Activated CD8-positive, alpha-beta memory T cell treated with anti-CD3 and anti-CD28 coated beads, Interleukin-2, amount 50 U/mL, for 24 hours (primary cell): ENCODE measurements around the gene PCDHAC1.
"Not testable (repeated sequence)": the region's sequence is repeated elsewhere in the genome, so short reads cannot be mapped to it uniquely, and the experiment has no call there.

Source experiments
- DNase-seq: peaks from one replicate; pipeline ENCODE4 v3.0.0-alpha.2; 2020; ENCODE audit errors: extremely low read depth

The PCDHAC1 gene, protein sequence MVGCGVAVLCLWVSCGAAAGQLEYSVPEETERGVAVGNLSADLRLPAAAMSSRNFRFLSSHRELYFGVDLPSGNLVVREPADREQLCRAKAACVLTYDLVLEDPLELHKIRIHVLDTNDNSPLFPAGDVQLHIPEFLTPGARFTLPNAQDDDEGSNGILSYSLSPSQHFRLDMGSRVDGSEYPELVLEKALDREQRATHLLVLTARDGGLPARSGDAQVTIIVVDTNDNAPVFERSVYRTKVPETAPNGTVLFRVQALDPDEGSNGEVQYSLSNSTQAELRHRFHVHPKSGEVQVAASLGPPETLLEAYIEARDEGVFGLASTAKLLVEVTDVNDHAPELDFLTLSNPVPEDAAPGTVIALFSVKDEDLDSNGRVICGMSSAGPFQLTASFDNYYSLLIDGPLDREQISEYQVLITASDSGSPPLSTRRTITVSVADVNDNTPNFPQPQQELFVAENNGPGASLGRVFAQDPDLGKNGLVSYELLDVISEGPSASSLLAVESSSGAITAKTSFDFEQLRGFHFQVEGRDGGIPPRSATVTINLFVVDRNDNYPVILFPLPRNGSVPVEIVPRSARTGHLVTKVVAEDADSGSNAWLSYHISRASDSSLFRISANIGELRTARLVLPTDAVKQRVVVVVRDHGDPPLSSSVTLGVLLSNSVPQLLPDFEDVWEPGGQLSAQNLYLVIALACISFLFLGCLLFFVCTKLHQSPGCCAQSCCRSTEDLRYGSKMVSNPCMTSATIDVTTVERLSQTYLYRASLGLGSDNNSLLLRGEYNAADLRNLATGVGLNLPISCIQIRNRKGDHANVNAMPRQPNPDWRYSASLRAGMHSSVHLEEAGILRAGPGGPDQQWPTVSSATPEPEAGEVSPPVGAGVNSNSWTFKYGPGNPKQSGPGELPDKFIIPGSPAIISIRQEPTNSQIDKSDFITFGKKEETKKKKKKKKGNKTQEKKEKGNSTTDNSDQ

DNA sequence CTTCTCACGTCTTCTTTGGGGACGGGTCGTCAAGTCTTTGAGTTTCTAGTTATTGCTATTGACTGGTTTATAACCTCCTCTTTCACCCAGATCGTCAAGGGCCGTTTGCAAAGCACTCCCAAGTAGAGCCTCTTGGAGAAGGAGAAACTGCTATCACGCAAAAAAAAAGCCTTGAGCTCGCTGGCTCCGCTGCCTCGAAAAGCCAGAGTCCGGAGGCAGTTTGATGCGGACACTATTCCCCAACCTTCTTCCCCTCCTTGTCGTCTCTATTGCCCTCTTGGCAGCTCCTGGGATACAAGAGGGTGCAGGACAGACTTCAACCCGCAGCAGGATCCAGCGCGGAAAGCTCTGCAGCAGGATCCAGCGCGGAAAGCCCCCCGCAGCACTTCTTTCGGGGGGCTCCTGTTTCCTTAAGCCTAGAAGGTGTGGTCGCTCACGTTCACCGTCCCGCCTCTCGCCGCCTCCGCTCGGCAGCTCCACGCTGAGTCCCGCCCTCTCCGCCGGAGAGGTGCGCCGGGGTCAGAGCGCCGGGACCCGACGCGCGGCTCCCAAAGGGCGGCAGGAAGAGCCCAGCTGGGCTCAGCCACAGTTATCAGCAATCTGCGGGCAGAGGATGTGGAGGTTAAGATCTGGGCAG lies at the start of gene PCDHAC1:
Gene PCDHAC1, plus strand, starts transcription at position 494 of the 637 bp plus-strand sequence. CDS start 594 bp downstream, outside the sequence.
- DNase-seq = no peak

DNA sequence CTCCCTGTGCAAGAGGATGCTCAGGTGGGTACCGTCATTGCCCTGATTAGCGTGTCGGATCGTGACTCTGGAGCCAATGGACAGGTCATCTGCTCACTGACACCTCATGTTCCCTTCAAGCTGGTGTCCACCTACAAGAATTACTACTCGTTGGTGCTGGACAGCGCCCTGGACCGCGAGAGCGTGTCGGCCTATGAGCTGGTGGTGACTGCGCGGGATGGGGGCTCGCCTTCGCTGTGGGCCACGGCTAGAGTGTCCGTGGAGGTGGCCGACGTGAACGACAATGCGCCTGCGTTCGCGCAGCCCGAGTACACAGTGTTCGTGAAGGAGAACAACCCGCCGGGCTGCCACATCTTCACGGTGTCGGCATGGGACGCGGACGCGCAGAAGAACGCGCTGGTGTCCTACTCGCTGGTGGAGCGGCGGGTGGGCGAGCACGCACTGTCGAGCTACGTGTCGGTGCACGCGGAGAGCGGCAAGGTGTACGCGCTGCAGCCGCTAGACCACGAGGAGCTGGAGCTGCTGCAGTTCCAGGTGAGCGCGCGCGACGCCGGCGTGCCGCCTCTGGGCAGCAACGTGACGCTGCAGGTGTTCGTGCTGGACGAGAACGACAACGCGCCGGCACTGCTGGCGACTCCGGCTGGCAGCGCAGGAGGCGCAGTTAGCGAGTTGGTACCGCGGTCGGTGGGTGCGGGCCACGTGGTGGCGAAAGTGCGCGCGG lies 49.4 kb upstream of the PCDHAC1 start:
- not testable (repeated sequence) for DNase-seq

DNA sequence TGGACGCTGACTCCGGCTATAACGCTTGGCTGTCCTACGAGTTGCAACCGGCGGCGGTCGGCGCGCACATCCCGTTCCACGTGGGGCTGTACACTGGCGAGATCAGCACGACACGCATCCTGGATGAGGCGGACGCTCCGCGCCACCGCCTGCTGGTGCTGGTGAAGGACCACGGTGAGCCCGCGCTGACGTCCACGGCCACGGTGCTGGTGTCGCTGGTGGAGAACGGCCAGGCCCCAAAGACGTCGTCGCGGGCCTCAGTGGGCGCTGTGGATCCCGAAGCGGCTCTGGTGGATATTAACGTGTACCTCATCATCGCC lies 48.9 kb upstream of the PCDHAC1 start:
- DNase-seq = no peak

DNA sequence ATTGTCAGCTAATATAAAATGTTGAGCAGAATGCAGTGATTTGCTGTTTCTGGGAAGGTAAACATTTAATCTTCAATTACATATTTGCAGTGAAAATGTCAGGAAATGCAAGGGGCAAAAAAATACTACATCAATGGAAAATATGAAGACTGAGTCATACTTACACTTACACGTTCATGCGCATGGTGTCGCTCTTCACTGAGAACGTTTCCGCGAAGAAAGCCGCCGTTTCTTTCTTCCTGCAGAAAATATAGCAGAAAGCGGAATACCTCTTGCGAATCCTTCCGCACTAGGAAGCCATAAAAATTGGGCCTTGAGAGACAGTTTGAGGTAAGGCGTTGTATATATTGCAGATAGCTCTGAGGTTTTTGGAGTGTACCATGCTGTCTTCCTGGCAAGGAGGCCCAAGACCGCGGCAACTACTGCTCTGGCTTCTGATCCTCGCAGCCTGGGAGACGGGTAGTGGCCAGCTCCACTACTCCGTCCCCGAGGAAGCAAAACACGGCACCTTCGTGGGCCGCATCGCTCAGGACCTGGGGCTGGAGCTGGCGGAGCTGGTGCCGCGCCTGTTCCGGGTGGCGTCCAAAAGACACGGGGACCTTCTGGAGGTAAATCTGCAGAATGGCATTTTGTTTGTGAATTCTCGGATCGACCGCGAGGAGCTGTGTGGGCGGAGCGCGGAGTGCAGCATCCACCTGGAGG lies 44.1 kb upstream of the PCDHAC1 start, which contains the start of gene PCDHA13:
Gene PCDHA13, plus strand, starts transcription at position 236 of the 702 bp plus-strand sequence. Its CDS starts 145 bp downstream, at position 381.
- no peak for DNase-seq

DNA sequence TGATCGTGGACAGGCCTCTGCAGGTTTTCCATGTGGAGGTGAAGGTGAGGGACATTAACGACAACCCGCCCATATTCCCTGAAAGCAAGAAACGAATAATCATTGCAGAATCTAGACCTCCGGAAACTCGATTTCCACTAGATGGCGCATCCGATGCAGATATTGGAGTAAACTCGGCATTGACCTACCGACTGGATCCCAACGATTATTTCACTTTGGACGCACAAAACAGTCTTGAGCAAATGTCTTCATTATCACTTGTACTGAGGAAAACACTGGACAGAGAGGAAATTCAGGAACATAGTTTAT lies 43.6 kb upstream of the PCDHAC1 start:
- no peak for DNase-seq

DNA sequence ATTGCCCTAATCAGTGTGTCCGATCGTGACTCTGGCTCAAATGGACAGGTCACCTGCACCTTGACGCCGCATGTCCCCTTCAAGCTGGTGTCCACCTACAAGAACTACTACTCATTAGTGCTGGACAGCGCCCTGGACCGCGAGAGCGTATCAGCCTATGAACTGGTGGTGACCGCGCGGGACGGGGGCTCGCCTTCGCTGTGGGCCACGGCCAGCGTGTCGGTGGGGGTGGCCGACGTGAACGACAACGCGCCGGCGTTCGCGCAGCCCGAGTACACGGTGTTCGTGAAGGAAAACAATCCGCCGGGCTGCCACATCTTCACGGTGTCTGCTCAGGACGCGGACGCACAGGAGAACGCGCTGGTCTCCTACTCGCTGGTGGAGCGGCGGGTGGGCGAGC lies 42.7 kb upstream of the PCDHAC1 start:
- no peak for DNase-seq

DNA sequence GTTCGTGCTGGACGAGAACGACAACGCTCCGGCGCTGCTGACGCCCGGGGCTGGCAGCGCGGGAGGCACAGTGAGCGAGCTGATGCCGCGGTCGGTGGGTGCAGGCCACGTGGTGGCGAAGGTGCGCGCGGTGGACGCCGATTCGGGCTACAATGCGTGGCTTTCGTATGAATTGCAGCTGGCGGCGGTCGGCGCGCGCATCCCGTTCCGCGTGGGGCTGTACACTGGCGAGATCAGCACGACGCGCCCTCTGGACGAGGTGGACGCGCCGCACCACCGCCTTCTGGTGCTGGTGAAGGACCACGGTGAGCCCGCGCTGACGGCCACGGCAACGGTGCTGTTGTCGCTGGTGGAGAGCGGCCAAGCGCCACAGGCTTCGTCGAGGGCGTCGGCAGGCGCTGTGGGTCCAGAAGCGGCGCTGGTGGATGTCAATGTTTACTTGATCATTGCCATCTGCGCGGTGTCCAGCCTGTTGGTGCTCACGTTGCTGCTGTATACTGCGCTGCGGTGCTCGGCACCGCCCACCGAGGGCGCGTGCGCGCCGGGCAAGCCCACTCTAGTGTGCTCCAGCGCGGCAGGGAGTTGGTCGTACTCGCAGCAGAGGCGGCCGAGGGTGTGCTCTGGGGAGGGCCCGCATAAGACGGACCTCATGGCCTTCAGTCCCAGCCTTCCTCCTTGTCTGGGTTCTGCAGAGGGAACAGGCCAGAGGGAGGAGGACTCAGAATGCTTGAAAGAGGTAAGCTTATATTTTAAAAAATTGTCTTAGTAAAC lies 42.0 kb upstream of the PCDHAC1 start:
- DNase-seq = no peak

DNA sequence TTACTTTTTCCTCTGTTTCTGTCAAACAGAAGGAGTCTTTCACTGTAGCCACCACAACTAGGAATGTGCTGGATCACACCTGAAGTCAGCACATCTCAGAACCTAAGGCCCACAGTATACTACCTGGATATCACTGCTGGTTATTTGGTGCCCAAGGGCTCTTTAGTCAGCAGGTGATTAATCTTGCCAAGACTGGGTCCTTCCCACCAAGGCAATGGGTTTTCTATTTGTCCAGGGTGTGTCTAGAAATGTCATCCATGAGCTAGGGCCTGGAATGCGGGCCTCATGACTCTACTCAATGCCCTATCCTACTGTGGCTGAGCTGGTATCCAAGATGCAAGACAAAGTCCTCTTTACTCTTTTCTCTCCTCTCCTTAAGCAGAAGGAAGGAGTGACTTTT lies 9.8 kb upstream of the PCDHAC1 start:
- DNase-seq = no peak

DNA sequence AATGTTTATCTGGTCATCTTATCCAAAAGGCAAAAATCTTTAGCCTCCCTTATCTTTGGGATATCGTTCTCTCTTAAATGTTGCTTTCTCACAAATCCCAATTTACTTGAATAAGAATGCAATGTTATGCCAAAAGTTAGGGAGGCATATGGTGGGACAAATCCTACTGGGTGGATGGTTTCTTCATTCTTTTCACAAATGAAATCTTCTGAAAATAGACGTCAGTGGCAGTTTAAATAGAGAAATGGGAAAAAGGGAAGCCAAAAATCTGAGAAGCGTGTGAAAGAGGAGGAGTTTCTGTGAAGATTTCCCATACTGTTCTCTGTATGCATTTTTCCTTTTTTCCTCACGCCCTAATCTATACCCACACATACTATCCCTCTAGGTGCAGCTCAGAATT lies 2.5 kb upstream of the PCDHAC1 start:
- DNase-seq = no peak

DNA sequence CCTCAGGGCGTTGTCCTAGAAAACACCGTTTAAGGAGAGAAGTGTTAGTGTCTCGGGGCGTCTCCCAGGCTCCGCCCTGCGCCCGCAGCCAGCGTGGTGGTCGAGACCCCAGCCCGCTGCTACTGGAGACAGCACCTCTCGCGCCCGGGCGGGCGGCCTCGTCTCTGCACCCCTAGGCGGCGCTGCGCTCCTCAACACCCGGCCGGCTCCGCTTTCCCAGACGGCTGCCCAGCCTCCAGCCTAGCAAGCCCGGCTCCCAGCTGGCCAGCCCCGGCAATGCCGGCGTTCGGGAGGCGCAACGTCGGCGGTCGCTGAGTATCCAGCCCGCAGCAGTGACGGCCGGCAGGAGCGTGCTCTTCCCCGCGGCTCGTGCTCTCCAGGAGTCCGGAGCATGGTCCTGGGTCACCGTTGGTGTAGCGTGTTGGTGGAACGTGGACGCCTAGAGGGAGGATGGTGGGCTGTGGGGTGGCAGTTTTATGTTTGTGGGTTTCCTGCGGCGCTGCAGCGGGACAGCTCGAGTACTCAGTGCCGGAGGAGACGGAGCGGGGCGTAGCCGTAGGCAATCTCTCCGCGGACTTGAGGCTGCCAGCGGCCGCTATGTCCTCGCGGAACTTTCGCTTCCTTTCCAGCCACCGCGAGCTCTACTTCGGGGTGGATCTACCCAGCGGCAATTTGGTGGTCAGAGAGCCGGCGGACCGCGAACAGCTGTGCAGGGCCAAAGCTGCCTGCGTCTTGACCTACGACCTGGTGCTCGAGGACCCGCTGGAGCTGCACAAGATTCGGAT lies 536 bp downstream of the PCDHAC1 start:
- DNase-seq = no peak

DNA sequence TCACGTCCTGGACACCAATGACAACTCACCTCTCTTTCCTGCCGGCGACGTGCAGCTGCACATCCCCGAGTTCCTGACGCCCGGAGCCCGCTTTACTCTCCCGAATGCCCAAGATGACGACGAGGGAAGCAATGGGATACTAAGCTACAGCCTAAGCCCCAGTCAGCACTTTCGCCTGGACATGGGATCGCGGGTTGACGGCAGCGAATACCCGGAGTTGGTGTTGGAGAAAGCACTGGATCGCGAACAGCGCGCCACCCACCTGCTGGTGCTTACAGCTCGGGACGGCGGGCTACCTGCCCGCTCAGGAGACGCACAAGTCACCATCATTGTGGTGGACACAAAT lies 1.1 kb downstream of the PCDHAC1 start:
- DNase-seq = no peak

DNA sequence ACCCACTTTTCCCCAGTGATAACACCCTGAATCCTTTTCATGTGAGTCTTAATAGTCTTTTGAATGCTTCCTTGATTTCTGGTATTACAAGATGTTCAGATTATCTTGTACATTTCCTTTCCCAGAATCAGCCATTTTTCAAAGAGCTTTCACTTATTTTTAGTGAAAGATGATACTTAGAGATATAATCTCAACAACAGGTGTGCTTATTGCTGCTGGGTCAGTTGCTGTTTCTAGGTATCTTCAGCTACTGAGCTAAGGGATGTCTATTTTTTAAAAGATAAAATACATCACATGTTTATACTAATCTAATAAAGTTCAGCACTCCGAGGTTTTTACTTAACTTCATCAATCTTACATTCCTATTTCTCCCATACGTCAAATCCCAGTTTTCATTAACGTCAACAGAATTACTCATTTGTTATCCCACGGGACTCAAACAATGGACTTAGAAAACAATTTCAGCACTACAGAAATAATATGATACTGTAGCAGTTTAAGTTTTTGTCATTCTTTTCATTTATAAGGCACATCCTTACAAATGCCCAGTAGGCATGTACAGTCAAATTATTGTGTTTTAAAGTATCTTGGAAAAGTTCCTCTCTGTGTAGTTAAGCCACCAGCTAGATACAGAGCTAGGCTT lies 9.0 kb downstream of the PCDHAC1 start:
- no peak for DNase-seq

DNA sequence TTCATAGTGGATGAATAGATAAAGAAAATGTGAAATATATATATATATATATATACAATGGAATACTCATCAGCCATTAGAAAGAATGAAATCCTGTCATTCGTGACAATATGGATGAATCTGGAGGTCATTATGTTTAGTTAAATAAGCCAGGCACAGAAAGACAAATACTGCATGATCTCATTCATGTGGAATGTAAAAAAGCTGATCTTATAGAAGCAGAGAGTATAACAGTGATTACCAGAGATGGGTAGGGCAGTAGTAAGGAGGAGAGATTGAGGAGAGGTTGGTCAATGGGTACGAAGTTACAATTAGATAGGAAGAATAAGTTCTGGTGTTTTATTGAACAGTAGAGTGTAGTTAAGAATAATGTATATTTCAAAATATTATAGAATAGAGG lies 20.5 kb downstream of the PCDHAC1 start:
- DNase-seq = no peak

DNA sequence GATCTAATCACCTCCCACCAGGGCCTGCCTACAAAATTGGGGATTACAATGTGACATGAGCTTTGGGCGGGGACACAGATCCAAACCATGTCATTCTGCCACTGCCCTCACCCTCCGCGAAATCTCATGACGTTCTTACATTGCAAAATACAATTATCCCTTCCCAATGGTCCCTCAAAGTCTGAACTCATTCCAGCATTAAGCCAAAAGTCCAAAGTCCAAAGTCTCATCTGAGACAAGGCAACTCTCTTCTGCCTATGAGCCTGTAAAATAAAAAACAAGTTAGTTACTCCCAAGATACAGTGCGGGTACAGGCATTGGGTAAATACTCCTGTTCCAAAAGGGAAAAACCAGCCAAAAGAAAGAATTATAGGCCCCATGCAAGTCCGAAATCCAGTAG lies 25.5 kb downstream of the PCDHAC1 start:
- no peak for DNase-seq

DNA sequence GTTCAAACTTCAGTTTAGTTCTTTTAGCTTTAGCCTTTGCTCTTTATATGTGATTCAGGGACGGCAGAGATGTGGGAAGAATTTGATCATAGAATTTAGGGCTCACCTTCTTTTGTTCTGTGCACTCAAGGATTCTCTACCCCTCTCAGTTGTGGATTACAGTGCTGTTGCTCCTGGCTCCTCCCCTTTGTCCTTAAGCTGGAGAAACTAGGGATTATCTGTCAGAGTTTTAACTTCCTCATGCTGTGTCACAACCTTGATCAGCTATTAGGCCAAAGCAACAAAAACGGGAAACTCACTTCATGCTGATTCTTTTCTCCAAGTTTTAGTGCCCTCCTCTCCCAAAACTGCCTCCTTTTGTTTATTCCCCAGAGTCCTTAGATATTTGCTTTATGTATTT lies 27.1 kb downstream of the PCDHAC1 start:
- no peak for DNase-seq

DNA sequence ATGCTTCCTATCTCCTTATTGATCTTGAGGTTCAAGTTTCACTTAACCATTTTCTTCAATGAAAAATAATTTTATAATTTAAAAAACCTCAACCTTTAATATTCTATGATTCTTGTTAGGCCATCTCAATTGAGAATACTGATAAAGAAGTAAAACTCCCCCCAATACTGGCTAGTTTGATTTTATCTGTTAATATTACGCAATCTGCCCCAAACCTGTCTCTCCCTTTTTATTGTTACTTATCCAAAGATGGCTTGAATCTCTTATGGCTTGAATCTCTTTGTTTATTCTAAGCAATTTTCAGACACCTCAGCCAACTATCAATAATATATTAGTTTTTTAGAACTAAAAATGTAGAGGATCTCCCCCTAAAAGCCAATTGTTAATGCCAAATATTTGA lies 36.1 kb downstream of the PCDHAC1 start:
- DNase-seq = no peak

DNA sequence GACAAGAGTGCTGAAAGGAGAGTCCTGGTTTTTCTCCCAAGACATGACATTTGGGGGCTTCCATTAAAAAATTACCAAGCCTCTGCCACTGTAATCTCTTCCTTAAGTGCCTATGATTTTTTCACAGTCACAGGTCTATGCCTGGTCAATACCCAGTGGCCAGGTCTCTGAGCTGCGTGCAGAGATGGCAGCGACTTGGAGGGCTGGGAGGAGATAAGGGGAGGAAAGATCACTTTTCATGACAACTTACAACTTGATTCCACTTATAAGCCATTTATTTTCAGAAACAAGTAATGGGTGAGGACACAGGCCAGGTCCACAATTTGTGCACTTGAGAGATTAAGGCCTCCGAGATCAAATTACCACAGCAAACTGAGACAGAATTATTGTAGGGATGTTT lies 38.3 kb downstream of the PCDHAC1 start:
- no peak for DNase-seq

DNA sequence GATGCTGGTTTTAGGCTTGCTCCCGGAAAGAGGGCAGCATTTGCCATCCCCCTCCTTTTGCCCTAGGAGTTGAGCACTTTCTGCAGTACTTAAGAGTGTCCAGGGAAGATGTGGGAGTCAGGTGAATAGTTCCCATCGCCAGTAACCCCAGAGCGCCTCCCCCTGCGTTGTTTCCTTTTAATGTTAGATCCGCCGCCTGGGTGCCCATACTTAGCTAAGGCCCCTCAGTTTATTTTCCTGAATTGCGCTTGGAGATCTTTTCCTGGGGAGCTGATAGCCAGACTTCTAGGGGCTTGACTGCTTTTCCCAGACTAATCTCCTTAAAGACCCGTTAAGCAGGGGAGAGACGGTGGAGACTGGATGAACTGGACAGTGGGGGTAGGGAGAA lies 39.8 kb downstream of the PCDHAC1 start:
- no peak for DNase-seq
